ENCODE measurements around the gene C6orf52.

DNA sequence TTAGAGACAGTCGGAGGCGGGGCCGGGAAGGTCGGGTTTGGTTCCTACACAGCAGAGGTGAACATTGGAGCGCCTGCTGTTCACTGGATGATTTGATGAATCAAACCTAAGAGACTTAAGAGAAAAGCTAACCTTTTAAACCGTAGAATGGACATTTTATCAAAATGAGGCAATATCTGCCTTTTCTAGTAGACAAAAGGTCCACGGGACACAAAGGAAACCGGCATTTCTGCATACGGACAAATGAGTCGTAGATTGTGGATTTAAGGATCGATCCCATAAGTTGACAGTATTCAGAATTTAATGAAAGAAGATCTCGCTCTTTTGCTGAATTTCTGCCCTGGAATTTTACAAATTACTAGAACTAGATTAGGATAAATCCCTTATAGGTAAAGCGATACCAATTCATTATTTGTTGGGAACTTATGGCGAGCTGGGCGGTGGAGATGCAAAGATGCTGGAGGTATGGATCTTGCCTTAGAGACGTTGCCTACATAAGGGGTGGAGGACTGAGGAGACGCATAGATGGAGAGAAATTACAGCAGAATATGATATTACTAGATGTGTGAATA is 756 bp upstream of the C6orf52 start:
- TF ChIP-seq POLR2A (IDR thresholded peaks at IDR 0.05; ENCODE audit: low read depth, low read length) = no peak
- TF ChIP-seq, protein P1, sequence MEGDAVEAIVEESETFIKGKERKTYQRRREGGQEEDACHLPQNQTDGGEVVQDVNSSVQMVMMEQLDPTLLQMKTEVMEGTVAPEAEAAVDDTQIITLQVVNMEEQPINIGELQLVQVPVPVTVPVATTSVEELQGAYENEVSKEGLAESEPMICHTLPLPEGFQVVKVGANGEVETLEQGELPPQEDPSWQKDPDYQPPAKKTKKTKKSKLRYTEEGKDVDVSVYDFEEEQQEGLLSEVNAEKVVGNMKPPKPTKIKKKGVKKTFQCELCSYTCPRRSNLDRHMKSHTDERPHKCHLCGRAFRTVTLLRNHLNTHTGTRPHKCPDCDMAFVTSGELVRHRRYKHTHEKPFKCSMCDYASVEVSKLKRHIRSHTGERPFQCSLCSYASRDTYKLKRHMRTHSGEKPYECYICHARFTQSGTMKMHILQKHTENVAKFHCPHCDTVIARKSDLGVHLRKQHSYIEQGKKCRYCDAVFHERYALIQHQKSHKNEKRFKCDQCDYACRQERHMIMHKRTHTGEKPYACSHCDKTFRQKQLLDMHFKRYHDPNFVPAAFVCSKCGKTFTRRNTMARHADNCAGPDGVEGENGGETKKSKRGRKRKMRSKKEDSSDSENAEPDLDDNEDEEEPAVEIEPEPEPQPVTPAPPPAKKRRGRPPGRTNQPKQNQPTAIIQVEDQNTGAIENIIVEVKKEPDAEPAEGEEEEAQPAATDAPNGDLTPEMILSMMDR (IDR thresholded peaks at IDR 0.05; ENCODE audit: extremely low read depth in 1 of 2, insufficient read depth in 1 of 2, low read depth in 1 of 2, low read length in 2 of 2) = no peak
- no peak for TF ChIP-seq POLR2AphosphoS5 (IDR thresholded peaks at IDR 0.05; ENCODE audit: insufficient read depth, low read depth, low read length)
- TF ChIP-seq EZH2 (IDR thresholded peaks at IDR 0.05; ENCODE audit: borderline replicate concordance, low read depth, low read length, severe bottlenecking) = no peak

Measured in endothelial cell of umbilical vein (primary cell).